Thyroid gland (tissue), 4 donors: ENCODE results near the gene HACD1.

Experiments used
- CTCF ChIP-seq, 6 experiments: fragments of 200-600 bp in 3 of 6; fragments of 450-650 bp in 3 of 6; sonication (generic) in 3 of 6; IDR thresholded peaks; one replicate each; pipeline ENCODE4 v1.5.1; 2016 to 2019; ENCODE audit warnings: antibody characterized with exemption in 6 of 6, mild to moderate bottlenecking in 2 of 6, inconsistent platforms in 1 of 6, moderate library complexity in 1 of 6
- POLR2A ChIP-seq, 2 donors: fragments of 450-650 bp; IDR thresholded peaks; one replicate each; pipeline ENCODE4 v1.6.1; 2017; ENCODE audit warnings: antibody characterized with exemption in 2 of 2, mild to moderate bottlenecking in 2 of 2, moderate library complexity in 1 of 2

GRCh38 chr10:17580885-17581284 is 36.3 kb downstream of the HACD1 start:
- TF ChIP-seq CTCF (IDR thresholded peaks at IDR 0.05) = no peak
- no peak for TF ChIP-seq POLR2A (IDR thresholded peaks at IDR 0.05)
